ENCODE measurements around the gene EDA2R. TPM values are rescaled to one million over a fixed set of nuclear protein-coding genes. Genes with fewer than 3 reads are reported as not detected.

The EDA2R gene
- total and polyA plus RNA-seq, 2 of the 4 experiments (the other 2 are of a cell fraction) = 14.7 to 23.8 TPM

DNA sequence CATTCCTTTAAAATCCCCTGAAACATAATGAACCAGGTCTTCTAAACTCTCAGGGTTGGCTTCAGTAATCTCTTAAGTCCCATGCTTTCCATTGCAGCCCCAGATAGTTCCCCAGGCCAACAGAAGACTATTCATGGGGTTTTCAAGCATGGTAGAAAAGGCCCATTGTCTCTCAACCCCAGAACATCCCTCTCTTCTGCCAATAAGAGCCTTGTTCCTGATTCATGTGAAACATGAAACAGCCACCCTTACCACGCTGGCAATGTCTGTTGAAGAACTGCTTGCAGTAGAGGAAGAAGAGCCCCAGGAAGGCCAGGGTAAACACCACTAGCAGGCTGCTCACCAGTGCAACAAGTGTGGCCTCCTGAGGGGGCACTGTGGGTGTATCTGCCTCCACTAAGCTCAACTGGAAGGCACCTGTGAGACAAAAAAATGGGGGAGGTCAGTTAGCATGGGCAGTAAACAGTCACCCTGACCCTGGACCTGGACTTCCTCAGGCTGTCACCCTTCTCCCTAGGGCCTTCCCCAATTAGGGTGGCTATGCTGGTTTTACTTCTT, 36.4 kb downstream of the EDA2R start:
- no TSS peak for BruUV-seq (replicated peaks)
- Histone ChIP-seq H3K27me3 (ENCODE audit: control insufficient read depth, insufficient read depth, low read length) (no peaks in the 10 kb centered on the region), H3K4me3 (ENCODE audit: insufficient read depth, low read depth, low read length) (no peak overlapping the region), H4K8ac (ENCODE audit: low read depth in 2 of 2, low read length in 2 of 2) (no peak overlapping the region), H2BK15ac (ENCODE audit: low read depth, low read length) (no peak overlapping the region), H3K4me2 (ENCODE audit: low read depth, low read length) (no peak overlapping the region), H2BK20ac (ENCODE audit: low read depth, low read length) (no peak overlapping the region), H3K27ac (ENCODE audit: insufficient read depth, low read length) (no peak overlapping the region), H2BK5ac (ENCODE audit: low read depth, low read length, poor library complexity, severe bottlenecking) (no peak overlapping the region), H2AK9ac (replicated peaks; ENCODE audit: low read depth, low read length, poor library complexity) (no peak overlapping the region), H2AK5ac (ENCODE audit: low read depth, low read length) (no peak overlapping the region), H2AFZ (replicated peaks; ENCODE audit: low read length, poor library complexity) (no peak overlapping the region), H3K4me1 (ENCODE audit: control insufficient read depth, insufficient read depth, low read length) (no peaks in the 10 kb centered on the region), H3K23ac (ENCODE audit: low read depth, low read length) (no peak overlapping the region), H4K5ac (ENCODE audit: low read depth, low read length) (no peak overlapping the region), H3K36me3 (ENCODE audit: control insufficient read depth, insufficient read depth, low read length) (peaks cover 16% of the 10 kb centered on the region), H3K9me1 (ENCODE audit: insufficient read depth, low read length) (no peaks in the 10 kb centered on the region), H2BK120ac (ENCODE audit: low read depth, low read length) (no peak overlapping the region), H3K9ac (ENCODE audit: low read depth, low read length) (no peak overlapping the region), H3K56ac (ENCODE audit: extremely low read depth, insufficient read depth, low read length) (no peak overlapping the region), H3K14ac (replicated peaks; ENCODE audit: low read depth, low read length) (no peak overlapping the region), H3K9me3 (ENCODE audit: control insufficient read depth, insufficient read depth, low read length) (no peaks in the 10 kb centered on the region), H3K4ac (ENCODE audit: low read depth, low read length) (no peak overlapping the region), H3K18ac (ENCODE audit: low read depth, low read length) (no peak overlapping the region), H3K79me1 (ENCODE audit: low read depth in 1 of 2, low read length in 2 of 2) (no peaks in the 10 kb centered on the region; a peak in 1 of 4 replicates), H4K20me1 (ENCODE audit: insufficient read depth, low read length) (no peaks in the 10 kb centered on the region), H4K91ac (ENCODE audit: insufficient read depth, low read depth, low read length) (no peak overlapping the region)
- no peak for DNase-seq
- ChIA-PET CTCF (no interaction called here), POLR2A (ENCODE audit: unreplicated experiment) (no interaction called here)
- TF ChIP-seq MAZ (IDR thresholded peaks at IDR 0.05; ENCODE audit: borderline replicate concordance, low read depth, low read length) = no peak
- TF ChIP-seq, protein P1, sequence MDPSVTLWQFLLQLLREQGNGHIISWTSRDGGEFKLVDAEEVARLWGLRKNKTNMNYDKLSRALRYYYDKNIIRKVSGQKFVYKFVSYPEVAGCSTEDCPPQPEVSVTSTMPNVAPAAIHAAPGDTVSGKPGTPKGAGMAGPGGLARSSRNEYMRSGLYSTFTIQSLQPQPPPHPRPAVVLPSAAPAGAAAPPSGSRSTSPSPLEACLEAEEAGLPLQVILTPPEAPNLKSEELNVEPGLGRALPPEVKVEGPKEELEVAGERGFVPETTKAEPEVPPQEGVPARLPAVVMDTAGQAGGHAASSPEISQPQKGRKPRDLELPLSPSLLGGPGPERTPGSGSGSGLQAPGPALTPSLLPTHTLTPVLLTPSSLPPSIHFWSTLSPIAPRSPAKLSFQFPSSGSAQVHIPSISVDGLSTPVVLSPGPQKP (IDR thresholded peaks at IDR 0.05; ENCODE audit: borderline replicate concordance, low read depth, low read length) = no peak
- no peak for ATAC-seq (ENCODE audit: low read depth)
- in situ Hi-C loops (cut with MboI; ENCODE audit: low sequenced_read_pairs) (no loop called here), intact Hi-C loops (cut with micrococcal nuclease) (no loop called here), dilution Hi-C loops (cut with HindIII; ENCODE audit: low sequenced_read_pairs, unreplicated experiment) (no loop called here)
- WGBS, 2 experiments (ENCODE audit: extremely low coverage in 2 of 2, insufficient read length in 1 of 2) = no CpG with 5 or more reads among the region's 1 CpG
